PC-9 (cell line): ENCODE results near the gene SLC30A1.

Experiments
- EZH2 ChIP-seq: fragments of 200-600 bp; sonication (generic); IDR thresholded peaks from 2 replicates; pipeline ENCODE4 v1.8.0; 2017; ENCODE audit warnings: antibody characterized with exemption, low read depth
- TF ChIP-seq, protein P1 (sequence below): fragments of 200-600 bp; sonication (generic); conservative IDR thresholded peaks from 2 replicates; pipeline ENCODE4 v1.6.1; 2017; ENCODE audit warnings: mixed run types, antibody characterized with exemption, mild to moderate bottlenecking, moderate library complexity

DNA sequence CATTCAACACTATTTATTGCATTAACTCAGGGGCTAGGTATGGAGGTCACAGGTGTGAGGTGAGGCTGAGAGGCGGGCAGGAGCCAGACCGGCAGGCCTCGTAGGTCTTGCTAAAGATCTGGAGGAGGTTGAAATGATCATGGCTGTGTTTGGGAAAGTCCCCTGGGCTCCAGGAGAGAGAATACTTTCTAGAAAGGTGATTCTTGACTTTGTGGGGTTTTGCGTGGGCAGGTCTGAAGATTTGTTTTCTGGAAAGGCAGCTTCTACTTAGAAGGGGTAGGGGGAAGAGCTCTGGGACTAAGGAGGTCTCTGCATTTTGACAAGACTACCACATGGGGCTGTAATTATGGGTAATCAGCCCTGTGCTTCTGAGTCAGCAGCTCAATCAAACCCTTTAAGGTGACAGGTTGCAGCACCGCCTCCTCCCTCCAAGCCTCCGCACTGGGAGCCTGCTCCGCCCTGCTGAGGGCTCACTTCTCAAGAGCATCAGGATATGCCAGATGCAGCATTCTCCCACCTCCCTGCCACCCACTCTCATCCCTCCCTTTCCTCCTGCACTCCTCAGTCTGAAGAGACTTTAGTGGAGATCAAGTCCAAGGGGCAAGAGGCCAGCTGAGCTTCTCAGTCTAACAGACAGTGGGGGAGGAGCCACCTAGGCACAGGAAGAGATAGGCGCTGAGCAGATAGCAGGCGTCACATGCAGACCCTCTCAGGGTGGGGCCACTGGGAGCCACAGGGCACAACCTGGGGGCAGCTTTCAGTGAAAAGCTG, 30.5 kb downstream of the SLC30A1 start:
- TF ChIP-seq, protein P1, sequence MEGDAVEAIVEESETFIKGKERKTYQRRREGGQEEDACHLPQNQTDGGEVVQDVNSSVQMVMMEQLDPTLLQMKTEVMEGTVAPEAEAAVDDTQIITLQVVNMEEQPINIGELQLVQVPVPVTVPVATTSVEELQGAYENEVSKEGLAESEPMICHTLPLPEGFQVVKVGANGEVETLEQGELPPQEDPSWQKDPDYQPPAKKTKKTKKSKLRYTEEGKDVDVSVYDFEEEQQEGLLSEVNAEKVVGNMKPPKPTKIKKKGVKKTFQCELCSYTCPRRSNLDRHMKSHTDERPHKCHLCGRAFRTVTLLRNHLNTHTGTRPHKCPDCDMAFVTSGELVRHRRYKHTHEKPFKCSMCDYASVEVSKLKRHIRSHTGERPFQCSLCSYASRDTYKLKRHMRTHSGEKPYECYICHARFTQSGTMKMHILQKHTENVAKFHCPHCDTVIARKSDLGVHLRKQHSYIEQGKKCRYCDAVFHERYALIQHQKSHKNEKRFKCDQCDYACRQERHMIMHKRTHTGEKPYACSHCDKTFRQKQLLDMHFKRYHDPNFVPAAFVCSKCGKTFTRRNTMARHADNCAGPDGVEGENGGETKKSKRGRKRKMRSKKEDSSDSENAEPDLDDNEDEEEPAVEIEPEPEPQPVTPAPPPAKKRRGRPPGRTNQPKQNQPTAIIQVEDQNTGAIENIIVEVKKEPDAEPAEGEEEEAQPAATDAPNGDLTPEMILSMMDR, result no peak
- TF ChIP-seq EZH2, result no peak
